Colonic mucosa (tissue), 4 donors: ENCODE results near the gene FNDC3B. TPM values are rescaled to one million over a fixed set of nuclear protein-coding genes. Genes with fewer than 3 reads are reported as not detected.

Experiments
- DNase-seq: peaks from one replicate; pipeline ENCODE4 v3.0.0-alpha.2; 2020
- H3K27ac ChIP-seq: fragments of 200-600 bp; one replicate; pipeline ENCODE4 v1.8.0; 2021
- H3K27me3 ChIP-seq: fragments of 200-600 bp; one replicate; pipeline ENCODE4 v1.8.0; 2021
- H3K36me3 ChIP-seq: fragments of 200-600 bp; one replicate; pipeline ENCODE4 v1.8.0; 2021
- H3K4me1 ChIP-seq: fragments of 200-600 bp; one replicate; pipeline ENCODE4 v1.8.0; 2021; ENCODE audit warnings: mild to moderate bottlenecking
- H3K4me3 ChIP-seq: fragments of 200-600 bp; one replicate; pipeline ENCODE4 v1.8.0; 2021
- H3K9ac ChIP-seq, 2 donors: one replicate each; pipeline ENCODE4 v1.7.0; 2013; ENCODE audit warnings: control low read depth in 2 of 2, low read depth in 2 of 2, low read length in 2 of 2
- H3K9me3 ChIP-seq: fragments of 200-600 bp; one replicate; pipeline ENCODE4 v1.8.0; 2021
- intact Hi-C: fragments of 100-400 bp; cut with DNase I; formaldehyde crosslinking; loops from one replicate; pipeline ENCODE4 v1.14.1; 2022
- total RNA-seq, 2 donors: library from RNA; stranded (reverse); fragmentation: NEBNext Ultra II Directional in 1 of 2; extraction: Animal tissue kit (Norgen Biotek cat#: 25700) in 1 of 2; gene quantifications; one replicate each; pipeline ENCODE4 v1.2.1, GENCODE V29; 2021
- TF ChIP-seq, protein P1 (sequence below): fragments of 200-600 bp; IDR thresholded peaks from one replicate; pipeline ENCODE4 v1.8.0; 2022; ENCODE audit warnings: antibody characterized with exemption, mild to moderate bottlenecking
- donor health status: healthy.
- donor health status: DM: no; HTN: no; CAD: no.
- donor health status: DM: no; HTN: no; CAD: no.

The FNDC3B gene
- total RNA-seq, 2 donors from 2014 or later = 66.7 to 142 TPM

DNA sequence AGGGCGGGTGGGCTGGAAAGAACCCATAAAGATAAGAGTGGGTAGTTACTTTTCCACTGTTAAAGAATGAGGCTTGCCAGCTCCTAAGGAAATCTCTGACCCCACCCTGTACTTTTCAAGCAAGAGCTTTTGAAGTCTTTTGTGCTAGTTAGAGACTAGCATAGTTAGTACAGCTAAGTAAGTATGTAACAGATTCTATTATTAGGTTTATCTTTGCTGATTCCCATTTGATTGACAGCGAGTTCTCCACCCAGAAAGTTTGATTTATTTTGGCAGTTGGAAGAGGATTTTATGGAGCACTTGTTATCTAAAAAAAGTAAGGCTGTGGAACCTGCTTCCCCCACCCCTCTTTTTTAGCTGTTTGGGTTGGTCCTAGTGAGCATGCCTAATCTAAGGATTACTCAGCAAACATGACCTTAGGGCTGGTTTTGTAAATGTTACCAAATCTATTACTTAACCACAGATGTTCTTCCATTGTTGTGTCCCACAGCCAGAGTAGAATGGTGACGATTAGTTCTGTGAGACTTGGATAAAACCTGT, 57.6 kb downstream of the FNDC3B start:
- intact Hi-C loops = no loop called here
- Histone ChIP-seq H3K4me3 (no peak overlapping the region), H3K27ac (peak overlapping the region; percentile 46), H3K9ac (peak overlapping the region in 1 of 2 donors; percentile 52), H3K9me3 (no peaks in the 10 kb centered on the region), H3K27me3 (no peaks in the 10 kb centered on the region), H3K4me1 (no peaks in the 10 kb centered on the region), H3K36me3 (no peaks in the 10 kb centered on the region)
- DNase-seq = peak; percentile 60
- TF ChIP-seq, protein P1, sequence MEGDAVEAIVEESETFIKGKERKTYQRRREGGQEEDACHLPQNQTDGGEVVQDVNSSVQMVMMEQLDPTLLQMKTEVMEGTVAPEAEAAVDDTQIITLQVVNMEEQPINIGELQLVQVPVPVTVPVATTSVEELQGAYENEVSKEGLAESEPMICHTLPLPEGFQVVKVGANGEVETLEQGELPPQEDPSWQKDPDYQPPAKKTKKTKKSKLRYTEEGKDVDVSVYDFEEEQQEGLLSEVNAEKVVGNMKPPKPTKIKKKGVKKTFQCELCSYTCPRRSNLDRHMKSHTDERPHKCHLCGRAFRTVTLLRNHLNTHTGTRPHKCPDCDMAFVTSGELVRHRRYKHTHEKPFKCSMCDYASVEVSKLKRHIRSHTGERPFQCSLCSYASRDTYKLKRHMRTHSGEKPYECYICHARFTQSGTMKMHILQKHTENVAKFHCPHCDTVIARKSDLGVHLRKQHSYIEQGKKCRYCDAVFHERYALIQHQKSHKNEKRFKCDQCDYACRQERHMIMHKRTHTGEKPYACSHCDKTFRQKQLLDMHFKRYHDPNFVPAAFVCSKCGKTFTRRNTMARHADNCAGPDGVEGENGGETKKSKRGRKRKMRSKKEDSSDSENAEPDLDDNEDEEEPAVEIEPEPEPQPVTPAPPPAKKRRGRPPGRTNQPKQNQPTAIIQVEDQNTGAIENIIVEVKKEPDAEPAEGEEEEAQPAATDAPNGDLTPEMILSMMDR = no peak

DNA sequence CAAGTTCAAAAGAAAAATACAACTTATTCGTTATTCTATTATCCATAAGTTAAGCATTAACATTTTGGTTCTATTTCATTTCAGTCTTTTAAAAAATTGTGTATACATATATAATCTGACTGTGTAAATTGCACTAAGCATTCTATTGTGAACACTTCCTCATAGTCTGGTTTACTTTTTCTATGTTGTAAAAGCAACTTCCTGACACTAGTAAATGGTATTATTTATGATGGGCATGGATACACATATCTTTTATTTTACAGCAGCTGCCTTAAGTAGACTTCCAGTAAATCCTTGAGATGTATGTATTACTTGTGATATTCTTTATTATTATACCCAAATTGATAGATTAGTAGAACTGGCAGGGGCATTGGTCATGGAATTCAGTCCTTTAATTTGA, 58.2 kb downstream of the FNDC3B start:
- intact Hi-C loops = no loop called here
- Histone ChIP-seq H3K4me3 (no peak overlapping the region), H3K9me3 (no peaks in the 10 kb centered on the region), H3K9ac (no peak overlapping the region), H3K4me1 (no peaks in the 10 kb centered on the region), H3K36me3 (no peaks in the 10 kb centered on the region), H3K27me3 (no peaks in the 10 kb centered on the region), H3K27ac (peak overlapping the region; percentile 46)
- DNase-seq = no peak
- TF ChIP-seq, protein P1 = no peak

DNA sequence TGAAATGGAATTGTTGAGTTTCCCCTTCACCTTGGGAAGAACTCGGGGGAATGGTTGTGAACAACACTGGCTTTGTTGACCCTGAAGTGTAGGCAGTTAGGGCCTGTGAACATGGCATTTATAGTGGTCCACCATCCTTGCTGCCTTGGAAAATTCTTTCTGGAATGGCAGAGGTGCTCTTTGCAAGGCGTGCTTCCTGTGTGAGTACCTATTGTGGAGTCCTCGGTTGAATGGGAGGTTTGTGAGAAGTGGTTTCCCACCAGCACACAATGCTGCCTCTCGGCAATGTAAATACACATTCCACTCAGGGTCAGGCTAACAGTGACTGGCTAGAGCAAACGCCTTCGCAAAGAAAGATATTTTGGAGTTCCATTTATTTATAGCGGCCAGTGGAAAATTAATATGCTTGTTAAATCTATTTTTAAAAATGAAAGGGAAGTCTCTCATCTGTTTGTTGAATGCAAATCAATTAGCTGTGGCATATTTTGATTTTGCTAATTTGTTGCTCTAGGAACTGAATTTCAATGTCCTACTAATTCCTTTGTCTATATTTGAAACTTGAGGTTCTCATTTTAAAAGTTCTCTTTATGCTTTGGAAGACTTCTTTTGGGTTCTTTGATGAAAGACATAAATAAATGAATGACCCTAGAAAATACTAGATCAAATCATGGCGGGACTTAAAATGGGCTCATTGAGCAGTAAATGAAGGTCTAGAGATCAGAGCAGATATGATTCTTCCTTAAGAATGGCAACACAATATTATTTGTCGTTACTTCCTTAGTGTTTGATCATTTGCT, 59.5 kb downstream of the FNDC3B start:
- TF ChIP-seq, protein P1 = no peak
- Histone ChIP-seq H3K36me3 (no peaks in the 10 kb centered on the region), H3K9ac (no peak overlapping the region), H3K27me3 (no peaks in the 10 kb centered on the region), H3K9me3 (no peaks in the 10 kb centered on the region), H3K4me3 (no peak overlapping the region), H3K27ac (no peak overlapping the region), H3K4me1 (no peaks in the 10 kb centered on the region)
- no peak for DNase-seq
- intact Hi-C loops = no loop called here

DNA sequence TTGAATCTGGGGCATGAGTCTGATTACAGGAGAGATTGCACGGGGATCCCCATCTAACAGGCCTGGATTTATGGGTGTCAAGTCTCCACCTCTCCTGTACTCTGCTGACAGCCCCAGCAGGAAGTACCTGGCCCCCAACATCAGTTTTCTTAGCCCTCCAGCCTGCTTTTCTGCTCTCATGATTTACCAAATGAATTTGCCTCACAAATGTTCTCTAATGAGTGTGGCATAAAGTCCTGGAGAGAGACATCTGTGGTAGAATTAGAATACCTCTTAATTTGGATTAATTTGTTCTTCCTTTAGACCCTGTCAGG, 60.1 kb downstream of the FNDC3B start:
- intact Hi-C loops = no loop called here
- TF ChIP-seq, protein P1 = no peak
- H3K27ac ChIP-seq = no peak overlapping the region
- no peak overlapping the region for H3K9ac ChIP-seq
- DNase-seq = no peak
- no peak overlapping the region for H3K4me3 ChIP-seq
- H3K36me3 ChIP-seq = no peaks in the 10 kb centered on the region
- no peaks in the 10 kb centered on the region for H3K4me1 ChIP-seq
- H3K27me3 ChIP-seq = no peaks in the 10 kb centered on the region
- H3K9me3 ChIP-seq = no peaks in the 10 kb centered on the region

DNA sequence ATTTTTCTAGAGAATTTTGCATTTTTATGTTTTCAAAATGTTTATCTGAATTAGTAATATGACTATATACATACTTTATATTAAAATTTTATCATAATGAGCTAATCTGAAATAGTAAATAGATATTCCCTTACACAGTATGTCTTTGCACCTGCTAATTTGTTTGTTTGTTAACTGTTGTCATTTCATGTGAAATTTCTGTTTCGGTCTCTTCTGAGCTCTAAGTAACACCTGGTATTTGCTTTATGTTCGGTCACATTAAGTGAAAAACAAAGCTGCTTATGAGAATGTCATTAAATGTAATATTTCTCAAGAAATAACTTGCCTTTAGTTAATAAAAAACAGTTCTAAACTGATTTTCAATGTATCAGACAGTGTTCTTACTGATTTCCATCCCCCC, 61.1 kb downstream of the FNDC3B start:
- intact Hi-C loops = no loop called here
- DNase-seq = no peak
- Histone ChIP-seq H3K4me1 (no peaks in the 10 kb centered on the region), H3K27ac (no peak overlapping the region), H3K4me3 (no peak overlapping the region), H3K9ac (no peak overlapping the region), H3K27me3 (no peaks in the 10 kb centered on the region), H3K36me3 (no peaks in the 10 kb centered on the region), H3K9me3 (no peaks in the 10 kb centered on the region)
- TF ChIP-seq, protein P1 = no peak
